CD4-positive, alpha-beta T cell treated with Interferon gamma for 1 hour (primary cell): ENCODE results near the gene FRY.

Experiments used
- DNase-seq: peaks from one replicate; pipeline ENCODE4 v3.0.0-alpha.2; 2020

FRY gene

DNA sequence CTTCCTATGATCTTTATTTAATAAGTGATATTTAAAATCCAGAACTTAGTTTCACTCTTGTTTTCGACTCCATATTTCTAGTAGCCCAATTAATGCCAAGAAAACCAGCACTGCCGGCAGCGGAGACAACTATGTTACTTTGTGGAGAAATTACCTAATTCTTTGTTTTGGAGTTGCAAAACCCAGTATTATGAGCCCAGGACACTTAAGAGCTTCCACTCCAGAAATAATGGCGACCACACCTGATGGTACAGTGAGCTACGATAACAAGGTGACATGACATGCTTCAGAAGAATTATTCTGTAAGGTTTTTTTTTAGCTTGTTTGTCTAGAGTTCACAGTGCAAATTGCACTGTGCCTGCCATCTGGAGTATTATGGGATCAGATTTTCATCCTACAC lies 147.2 kb downstream of the FRY start:
- DNase-seq = no peak

DNA sequence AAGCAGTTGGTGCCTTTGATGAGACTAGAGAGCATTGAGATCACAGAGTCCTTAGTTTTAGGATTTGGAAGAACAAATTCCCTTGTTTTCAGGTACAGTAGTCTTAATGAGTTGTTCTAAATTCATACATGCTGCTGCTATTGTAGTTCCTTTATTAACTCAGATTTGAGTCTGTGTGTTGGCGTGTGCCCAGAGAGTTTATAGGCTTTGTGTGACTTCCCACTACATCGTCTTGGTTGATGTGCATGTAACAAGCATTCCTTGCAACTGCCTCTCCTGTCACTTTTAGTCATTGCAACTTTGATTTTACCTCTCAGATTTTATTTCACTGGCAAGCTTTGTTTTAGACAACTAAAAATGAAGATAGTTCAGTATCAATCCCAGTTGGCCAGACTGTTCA lies 148.1 kb downstream of the FRY start:
- no peak for DNase-seq

DNA sequence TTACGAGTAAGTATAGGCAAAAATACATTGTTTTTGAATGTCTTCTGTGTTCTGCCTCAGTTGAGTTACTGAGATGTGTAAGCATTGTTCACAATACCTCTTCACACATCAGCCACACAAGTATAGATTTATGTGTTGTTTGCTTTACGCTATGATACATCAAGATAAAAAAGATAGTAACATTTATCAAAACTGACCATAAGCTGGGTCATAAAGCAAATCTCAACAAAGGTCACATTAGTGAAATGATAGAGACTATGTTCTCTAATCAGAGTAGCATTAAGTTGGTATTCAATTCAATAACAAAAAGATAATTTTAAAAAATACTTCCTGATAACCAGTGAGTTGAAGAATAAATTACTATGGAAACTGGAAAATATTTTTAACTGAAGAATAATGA lies 156.1 kb downstream of the FRY start:
- DNase-seq = no peak

DNA sequence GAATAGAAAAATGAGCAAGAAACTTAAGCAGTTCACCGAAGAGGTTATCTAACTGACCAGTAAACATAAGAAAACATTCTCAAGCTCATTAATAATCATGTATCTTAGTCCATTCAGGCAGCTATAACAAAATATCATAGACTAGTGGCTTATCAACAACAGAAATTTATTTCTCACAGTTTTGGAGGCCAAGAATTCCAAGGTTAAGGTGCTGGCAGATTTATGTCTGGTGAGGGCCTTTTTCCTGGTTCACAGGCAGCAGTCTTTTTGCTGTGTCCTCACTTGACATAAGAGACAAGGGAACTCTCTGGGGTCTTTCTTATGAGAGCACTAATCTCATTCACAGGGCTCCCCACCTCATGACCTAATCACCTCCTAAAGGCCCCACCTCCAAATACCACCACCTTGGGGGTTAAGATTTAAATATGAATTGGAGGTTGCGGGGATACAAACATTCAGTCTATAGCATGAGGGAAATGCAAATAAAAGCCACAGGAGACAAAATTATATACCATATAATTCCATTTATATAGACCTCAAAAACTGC lies 160.0 kb downstream of the FRY start:
- DNase-seq = no peak

DNA sequence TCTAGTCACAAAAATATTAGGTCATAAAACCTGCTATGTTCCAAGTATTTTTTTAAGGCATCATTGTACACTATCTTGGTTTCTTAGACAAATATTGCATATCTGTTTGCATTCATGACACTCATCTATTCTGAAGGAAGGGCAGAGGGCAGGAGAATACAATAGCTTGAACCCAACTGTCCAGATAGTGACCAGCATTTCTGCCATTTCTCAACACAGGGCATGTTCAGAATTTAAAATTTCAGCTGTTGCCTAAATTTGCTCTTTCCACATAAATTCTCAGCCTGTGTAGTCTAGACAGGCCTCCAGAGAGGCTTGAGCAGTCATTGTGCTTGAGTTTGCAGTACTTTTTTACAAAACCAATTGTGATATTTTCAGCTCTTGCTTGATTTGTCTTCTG lies 164.1 kb downstream of the FRY start:
- DNase-seq = no peak

DNA sequence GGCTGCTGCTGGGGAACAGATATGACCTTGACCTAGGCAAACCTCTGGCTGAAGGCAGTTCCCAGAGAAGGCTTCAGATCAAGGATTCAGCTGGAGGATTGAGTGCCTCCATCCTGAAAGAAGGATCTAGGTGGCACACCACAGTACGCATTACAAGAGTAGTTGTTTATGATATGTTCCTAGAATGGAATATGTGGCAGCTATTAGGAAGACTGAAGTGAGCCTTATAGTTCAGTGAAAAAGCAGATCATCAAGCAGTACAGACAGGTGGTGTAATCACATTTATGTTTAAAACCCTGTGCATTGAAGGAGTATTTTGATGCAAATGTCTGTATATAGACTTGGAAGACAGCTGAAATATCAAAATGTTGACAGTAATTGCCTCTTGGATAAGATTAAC lies 167.6 kb downstream of the FRY start:
- DNase-seq = no peak

DNA sequence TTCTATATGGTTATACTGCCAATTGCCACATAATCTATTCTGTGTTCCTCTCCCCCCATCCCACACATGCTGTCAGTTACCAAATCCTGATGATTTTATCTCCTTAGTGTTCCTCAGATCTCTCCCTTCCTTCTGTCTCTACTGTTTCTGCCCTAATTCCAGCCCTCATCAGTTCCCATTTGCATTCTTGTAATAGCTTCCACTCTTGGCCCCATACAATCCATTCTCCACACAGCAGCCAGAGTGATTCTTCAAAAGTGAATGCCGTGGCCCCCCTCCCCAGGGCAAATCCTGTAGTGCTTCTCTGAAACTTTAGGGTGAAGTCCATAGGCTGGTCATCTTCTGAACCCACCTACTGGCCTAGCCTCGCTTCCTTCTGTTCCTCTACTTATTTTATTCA lies 169.2 kb downstream of the FRY start:
- no peak for DNase-seq

DNA sequence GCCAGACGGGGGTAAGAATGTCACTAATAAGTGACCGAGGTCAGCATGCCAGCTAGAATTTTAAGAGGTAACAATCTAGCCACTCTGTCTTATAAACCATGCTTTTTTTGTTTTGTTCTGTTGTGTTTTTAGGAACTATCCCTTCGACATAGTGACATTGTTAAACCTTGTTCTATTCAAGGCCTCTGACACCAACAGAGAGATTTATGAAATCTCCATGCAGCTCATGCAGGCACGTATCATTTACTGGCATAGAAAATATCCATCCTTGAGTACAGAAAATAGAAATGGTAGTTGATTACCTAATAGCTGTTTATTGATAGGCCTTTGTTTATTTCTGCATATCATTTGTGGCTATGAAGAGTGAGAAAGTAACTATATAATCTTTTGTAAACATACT lies 170.2 kb downstream of the FRY start:
- DNase-seq = no peak

DNA sequence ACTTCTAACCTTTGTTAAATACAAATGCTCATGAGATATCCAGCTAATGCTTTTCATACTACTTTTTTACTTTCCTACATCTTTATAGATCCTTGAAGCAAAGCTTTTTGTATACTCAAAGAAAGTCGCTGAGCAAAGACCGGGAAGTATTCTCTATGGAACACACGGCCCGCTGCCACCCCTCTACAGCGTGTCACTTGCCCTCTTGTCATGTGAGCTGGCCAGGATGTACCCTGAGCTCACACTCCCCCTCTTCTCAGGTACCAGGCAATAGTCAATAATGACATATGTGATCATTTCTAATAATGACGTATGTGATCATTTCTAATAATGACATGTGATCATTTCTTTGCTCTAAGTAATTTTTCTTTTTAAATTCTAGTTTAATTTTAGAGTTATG lies 170.7 kb downstream of the FRY start:
- no peak for DNase-seq

DNA sequence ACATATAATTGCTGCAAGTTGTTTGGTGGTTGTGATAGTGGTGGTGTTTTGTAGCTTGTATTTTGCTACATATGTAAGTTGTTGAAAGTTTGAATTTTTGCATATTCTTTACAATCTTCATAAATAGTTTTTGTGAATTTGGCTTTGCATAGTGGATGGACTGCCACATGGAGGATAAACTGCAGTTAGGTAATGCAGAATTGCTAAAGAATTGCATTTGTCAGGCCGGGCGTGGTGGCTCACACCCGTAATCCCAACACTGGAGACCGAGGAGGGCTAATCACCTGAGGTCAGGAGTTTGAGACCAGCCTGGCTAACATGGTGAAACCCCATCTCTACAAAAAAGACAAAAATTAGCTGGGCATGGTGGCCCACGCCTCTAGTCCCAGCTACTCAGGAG lies 171.6 kb downstream of the FRY start:
- DNase-seq = no peak

DNA sequence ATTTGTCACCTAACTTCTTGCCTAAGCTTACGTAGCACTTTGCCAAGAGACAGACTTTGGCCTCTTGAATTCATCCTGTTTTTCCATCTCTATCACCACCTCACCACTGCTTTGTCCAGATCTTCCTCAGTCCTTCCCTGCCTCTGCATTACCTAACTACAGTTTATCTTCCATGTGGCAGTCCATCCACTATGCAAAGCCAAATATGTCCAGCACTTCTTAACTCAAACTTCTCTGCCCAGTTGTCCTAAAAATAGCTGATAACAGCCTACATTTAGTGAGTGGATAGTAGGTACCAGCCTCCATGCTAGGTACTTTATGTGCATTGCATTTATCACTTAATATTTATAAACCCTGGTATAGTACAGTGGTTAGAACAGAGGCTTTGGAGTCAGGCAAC lies 172.2 kb downstream of the FRY start:
- DNase-seq = no peak

DNA sequence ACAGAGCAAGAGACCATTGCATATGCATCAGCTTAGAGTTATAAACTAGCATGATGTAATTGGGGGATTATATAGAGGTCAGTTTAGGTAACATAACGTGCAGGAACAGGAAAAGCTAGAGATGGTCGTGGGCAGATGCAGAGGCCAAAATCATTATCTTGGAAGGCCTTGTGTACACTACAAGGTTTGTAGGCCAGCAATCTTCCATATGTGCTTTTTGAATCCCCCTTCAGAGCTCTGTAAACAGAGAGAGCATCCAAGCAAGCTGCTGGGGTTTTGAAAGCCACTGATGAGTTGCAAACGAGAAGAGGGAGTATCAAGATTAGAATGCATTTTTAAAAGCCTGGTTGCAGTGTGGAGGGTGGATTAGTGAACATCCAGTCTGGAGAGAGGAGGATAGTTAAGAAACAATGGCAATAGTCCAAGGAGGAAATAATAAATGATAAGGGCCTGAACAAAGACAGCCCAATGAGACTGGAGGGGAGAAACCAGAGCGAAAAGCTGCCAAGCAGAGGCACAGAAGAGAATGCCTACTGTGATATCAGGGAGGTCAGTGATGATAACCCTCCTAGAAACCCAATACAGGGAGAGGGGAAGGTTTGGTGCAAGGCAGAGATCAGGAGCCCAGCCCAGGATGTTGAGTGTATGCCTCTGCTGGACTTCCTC lies 174.0 kb downstream of the FRY start:
- DNase-seq = no peak

DNA sequence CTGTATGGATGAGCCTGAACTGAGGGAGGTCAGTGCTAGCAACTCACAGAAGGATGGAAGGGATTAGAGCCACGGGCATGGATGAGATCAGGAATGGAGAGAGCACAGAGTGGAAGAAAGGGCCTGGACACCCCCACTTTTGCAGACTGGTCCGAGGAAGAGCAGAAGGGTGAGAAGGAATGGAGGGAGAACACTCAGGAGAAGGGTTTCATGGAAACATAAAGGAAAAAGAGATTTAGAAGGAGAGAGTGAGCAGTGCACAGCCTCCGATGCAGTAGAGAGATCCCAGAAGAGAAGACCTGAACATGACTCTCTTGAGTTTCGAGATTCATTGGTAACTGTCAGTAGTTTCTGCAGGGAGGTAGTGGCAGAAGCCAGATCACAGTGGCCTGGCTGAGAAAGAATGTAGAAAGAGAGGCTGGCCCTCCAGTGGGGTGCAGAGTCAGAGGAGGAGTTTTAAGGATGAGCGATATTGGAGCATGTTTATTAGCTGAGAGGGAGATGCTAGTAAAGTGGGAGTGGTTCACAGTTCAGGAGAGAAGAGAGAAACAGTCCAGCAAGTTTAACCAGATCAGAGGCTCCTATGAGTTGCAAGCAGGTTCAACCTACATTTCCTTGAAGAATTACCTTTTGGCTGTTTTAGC lies 174.6 kb downstream of the FRY start:
- DNase-seq = no peak

DNA sequence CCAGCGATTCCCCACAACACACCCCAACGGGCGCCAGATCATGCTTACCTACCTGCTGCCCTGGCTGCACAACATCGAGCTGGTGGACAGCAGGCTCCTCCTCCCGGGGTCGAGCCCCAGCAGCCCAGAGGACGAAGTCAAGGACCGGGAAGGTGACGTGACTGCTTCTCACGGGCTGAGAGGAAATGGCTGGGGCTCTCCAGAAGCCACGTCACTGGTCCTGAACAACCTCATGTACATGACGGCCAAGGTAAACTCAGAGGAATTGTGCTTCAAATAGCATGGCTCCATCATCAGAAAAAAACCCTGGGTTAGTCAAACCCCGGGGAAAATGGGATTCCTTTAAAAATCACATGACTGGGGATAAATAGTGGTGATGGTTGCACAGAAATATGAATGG lies 177.3 kb downstream of the FRY start:
- DNase-seq = no peak

DNA sequence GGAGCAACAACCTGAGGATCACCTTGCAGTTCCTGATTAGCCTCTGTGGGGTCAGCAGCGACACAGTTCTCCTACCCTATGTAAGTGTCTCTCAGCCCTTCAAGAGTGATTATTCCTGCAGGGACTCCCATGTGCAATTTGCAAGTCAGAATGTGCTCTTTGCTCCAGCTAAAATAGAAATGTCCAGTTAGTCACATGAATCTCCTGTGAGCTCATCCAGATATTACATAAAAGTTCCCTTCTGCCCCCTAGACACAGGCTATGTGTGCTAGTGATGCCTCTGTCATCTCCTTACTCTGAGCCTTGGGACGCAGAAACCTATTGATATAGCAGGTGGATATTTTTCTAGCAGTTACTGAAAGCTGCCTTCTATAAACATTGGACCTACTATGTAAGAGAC lies 178.1 kb downstream of the FRY start:
- no peak for DNase-seq

DNA sequence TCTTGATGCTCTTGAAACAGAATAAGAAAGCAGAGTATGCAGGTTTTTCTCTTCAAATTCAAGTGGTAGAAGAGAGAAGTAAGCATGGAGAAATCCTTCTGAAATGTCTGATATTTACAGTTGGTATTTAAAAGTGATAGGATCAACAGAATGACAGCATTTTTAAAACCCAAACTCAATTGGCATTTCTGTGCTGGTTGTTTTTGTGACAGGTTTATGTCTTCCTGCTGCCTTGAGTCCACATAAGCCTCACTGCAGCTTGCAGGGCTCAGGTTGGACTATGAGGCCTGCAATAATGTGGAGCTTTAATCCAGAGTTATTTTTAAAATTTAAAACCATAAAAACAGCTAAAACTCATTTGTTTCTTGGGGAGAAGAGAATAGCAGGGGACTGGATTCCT lies 178.5 kb downstream of the FRY start:
- no peak for DNase-seq

DNA sequence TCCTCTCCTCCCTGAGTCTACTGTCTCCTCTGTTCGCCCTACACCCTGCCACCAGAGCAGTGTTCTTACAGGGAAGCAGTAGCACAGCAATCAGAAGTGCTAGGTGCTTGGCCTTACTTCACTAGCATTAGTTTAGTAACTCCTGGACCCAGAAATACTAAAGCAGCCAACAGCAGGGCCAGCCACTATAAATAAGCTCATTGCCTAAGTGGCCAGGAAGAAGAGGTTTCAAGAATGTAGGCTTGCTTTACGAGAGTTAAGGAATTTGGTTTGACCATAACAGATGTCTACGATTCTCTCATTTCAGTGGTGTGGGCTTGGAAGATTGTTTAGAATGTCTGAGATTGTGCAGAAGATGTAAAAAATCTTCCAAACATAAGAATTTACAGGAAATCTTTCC lies 180.2 kb downstream of the FRY start:
- DNase-seq = no peak

DNA sequence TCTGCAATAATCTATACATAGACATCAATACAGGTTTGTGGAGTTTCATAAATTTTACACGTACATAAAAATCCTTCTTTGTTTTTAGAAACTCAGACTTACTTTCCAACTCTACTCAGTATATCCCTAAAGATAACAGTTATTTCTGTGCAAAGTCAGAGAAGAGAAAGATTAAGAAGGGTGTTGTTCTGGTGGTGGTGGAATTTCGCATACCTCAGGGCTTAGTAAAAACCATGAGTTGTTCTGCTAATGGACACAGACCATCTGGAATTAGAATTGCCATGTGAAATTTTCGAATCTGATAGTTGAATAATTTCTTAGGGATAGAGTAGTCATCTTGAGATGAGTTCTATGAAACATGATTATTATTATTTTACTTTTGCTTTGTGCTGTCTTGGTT lies 180.8 kb downstream of the FRY start:
- no peak for DNase-seq

DNA sequence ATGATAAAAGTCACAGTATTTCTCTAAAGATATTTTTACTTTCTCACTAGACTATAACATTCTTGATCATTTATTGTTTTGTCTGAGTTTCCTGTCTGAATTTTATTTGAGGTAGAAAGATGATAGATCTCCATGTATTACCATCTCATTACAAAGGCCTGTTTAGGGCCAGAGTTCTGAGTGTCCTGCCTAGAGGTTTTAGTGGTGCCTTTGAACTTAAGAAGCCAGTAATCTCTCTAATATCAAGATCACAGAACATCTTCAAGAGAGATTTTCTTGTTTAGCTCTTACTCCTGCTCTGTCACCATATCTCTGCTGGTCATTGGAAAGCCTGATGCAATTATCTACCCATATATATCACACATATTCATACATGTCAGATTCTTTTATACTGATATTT lies 182.1 kb downstream of the FRY start:
- DNase-seq = no peak

DNA sequence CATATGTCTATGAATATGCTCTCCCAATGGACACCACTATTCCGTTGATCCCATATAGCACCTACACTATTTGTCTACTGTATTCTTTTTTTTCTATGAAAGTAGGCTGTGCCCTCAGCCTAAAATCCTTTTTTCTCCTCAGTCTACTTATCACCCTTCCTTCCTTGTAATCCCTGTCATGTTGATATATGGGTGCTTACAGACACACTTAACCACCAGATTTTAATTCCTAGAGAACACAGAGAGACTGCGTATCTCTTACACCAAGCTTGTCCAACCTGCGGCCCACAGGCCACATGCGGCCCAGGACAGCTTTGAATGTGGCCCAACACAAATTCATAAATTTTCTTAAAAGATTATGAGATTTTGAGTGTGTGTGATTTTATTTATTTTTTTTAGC lies 182.5 kb downstream of the FRY start:
- DNase-seq = no peak

DNA sequence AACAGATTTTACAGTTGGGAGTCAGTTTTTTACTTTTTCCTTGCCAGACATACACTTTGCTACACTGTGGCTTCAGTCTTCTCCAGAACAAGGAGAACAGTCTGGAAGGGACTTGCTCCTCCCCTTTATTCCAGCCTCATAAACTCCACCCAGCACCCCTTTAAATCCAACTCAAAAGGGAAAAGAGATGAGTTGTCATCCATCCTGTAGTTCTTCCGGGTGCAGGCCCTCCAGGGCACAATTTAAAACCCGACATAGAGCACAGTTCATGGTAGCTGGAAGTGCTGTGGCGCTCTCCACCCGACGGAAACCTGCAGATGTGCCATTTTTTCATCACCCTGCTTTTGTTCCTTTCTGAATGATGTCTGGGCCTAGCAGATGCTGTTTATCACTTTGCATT lies 184.7 kb downstream of the FRY start:
- DNase-seq = no peak

DNA sequence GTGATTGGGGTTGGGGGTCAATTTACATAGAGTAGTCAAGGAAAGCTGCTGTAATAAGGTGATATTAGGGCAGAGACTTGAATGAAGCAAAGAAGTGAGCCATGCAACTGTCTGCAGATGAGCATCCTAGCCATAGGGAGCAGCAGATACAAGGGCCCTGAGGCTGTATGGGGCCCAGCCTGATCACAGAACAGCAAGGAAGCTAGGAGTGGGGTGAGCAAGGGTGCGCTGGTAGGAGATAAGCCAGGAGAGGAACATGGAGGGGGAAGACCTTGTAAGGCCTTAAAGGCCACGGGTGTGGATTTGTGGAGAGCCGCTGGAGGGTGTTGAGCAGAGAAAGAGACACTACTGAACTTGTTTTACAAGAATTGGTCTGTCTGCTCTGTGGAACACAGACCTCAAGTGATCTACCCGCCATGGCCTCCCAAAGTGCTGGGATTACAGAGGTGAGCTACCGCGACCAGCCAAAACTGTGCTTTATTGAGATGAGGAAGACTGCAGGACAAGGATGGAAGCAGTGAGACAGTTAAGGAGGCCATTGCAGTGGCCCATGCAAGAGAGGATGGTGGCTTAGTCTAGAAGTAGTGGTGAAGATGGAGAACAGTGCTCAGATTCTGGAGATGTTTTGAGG lies 190.6 kb downstream of the FRY start:
- no peak for DNase-seq

DNA sequence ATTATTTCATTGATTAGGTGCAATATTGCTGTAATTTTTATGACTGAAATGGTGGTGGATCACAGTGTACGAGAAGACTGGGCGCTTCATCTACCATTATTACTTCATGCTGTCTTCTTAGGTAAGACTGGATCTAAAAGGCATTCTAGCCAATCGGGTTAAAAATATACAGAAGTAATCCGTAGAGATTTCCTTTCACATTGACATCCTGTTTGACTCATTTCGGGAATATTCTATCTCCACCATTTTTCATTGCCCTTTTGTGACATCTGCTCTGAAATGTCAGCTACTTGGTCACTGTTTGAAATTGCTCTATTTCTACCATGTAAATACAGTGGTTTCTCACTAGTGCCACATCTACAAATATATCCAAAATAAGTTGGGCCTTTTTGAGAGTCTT lies 193.3 kb downstream of the FRY start:
- no peak for DNase-seq

DNA sequence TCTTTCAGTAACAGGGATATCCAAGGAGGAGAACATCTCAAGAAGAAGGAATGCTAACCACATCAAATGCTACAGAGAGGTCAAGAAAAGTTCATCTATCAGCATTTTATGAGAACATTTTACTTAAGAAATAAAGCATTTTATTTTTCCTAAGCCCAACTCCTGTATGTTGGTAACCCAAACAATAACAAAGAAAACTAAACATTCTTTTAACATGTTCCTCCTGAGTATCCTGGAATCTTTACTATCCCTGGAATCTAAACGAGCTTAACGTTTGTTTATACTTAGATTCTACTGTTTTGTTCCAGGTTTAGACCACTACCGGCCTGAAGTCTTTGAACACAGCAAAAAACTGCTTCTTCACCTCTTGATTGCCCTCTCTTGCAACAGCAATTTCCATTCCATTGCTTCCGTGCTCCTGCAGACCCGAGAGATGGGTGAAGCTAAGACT lies 193.9 kb downstream of the FRY start:
- no peak for DNase-seq
